Measurements from ENCODE around the gene PAPPA2.

DNA sequence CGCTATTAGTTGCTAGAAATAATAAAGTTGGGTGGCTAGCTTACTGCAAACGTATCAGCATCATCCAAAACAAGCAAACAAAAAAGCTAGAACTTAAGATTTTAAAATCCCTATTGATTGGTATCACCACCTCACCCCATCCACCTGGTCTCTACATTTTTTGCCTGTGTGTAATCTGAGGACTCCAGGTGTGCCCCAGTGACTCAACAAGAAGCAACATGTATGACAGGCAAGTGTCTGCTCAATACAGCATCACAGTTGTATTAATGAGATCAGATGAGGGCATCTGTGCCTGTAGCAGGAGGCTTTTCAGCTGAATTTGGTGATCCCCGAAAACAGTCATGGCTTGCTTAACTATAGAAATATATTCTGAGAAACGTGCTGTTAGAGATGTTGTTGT is 14.6 kb upstream of the PAPPA2 start:
- TF ChIP-seq, protein P1, sequence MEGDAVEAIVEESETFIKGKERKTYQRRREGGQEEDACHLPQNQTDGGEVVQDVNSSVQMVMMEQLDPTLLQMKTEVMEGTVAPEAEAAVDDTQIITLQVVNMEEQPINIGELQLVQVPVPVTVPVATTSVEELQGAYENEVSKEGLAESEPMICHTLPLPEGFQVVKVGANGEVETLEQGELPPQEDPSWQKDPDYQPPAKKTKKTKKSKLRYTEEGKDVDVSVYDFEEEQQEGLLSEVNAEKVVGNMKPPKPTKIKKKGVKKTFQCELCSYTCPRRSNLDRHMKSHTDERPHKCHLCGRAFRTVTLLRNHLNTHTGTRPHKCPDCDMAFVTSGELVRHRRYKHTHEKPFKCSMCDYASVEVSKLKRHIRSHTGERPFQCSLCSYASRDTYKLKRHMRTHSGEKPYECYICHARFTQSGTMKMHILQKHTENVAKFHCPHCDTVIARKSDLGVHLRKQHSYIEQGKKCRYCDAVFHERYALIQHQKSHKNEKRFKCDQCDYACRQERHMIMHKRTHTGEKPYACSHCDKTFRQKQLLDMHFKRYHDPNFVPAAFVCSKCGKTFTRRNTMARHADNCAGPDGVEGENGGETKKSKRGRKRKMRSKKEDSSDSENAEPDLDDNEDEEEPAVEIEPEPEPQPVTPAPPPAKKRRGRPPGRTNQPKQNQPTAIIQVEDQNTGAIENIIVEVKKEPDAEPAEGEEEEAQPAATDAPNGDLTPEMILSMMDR (IDR thresholded peaks at IDR 0.05) = no peak
- no peak for TF ChIP-seq POLR2AphosphoS5 (IDR thresholded peaks at IDR 0.05)

All from stomach (tissue), 4 donors.